Measurements from ENCODE around the gene LST1. TPM values are rescaled to one million over a fixed set of nuclear protein-coding genes. Genes with fewer than 3 reads are reported as not detected.

The LST1 gene
- total RNA-seq, 2 experiments from 2014 or later = 3.0 to 4.2 TPM

DNA sequence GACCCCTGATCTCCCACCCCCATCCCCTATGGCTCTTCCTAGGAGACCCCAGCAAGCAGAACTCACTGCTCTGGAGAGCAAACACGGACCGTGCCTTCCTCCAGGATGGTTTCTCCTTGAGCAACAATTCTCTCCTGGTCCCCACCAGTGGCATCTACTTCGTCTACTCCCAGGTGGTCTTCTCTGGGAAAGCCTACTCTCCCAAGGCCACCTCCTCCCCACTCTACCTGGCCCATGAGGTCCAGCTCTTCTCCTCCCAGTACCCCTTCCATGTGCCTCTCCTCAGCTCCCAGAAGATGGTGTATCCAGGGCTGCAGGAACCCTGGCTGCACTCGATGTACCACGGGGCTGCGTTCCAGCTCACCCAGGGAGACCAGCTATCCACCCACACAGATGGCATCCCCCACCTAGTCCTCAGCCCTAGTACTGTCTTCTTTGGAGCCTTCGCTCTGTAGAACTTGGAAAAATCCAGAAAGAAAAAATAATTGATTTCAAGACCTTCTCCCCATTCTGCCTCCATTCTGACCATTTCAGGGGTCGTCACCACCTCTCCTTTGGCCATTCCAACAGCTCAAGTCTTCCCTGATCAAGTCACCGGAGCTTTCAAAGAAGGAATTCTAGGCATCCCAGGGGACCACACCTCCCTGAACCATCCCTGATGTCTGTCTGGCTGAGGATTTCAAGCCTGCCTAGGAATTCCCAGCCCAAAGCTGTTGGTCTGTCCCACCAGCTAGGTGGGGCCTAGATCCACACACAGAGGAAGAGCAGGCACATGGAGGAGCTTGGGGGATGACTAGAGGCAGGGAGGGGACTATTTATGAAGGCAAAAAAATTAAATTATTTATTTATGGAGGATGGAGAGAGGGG is 12.6 kb upstream of the LST1 start:
- intact Hi-C loops (cut with micrococcal nuclease; ENCODE audit: unreplicated experiment) = no loop called here

DNA sequence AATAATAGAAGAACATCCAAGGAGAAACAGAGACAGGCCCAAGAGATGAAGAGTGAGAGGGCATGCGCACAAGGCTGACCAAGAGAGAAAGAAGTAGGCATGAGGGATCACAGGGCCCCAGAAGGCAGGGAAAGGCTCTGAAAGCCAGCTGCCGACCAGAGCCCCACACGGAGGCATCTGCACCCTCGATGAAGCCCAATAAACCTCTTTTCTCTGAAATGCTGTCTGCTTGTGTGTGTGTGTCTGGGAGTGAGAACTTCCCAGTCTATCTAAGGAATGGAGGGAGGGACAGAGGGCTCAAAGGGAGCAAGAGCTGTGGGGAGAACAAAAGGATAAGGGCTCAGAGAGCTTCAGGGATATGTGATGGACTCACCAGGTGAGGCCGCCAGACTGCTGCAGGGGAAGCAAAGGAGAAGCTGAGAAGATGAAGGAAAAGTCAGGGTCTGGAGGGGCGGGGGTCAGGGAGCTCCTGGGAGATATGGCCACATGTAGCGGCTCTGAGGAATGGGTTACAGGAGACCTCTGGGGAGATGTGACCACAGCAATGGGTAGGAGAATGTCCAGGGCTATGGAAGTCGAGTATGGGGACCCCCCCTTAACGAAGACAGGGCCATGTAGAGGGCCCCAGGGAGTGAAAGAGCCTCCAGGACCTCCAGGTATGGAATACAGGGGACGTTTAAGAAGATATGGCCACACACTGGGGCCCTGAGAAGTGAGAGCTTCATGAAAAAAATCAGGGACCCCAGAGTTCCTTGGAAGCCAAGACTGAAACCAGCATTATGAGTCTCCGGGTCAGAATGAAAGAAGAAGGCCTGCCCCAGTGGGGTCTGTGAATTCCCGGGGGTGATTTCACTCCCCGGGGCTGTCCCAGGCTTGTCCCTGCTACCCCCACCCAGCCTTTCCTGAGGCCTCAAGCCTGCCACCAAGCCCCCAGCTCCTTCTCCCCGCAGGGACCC is 11.7 kb upstream of the LST1 start:
- ChIA-PET CTCF (ENCODE audit: unreplicated experiment) (interaction anchor here (0.6 to 1.3 kb wide), 6 partner anchors 8 to 23 kb away, joined by 3 to 5 read pairs (median 4); partner anchors contain the start of gene NCR3), POLR2A (interaction anchor here (0.6 to 2.1 kb wide), 12 partner anchors 9 to 458 kb away, joined by 3 to 10 read pairs (median 5); partner anchors contain the start of genes DDX39B and LST1)
- H3K27ac ChIP-seq (ENCODE audit: low read depth, low read length, poor library complexity, severe bottlenecking) = peak overlapping the region; percentile 1
- DNase-seq (ENCODE audit: low spot score) = no peak
- H3K4me1 ChIP-seq (ENCODE audit: insufficient read depth, low read length, poor library complexity, severe bottlenecking) = peaks cover 88% of the 10 kb centered on the region
- intact Hi-C loops (cut with micrococcal nuclease; ENCODE audit: unreplicated experiment) = no loop called here
- H3K36me3 ChIP-seq (ENCODE audit: insufficient read depth, low read length) = peaks cover 11% of the 10 kb centered on the region; the same call in 1 of the 2 replicates
- H3K9me2 ChIP-seq (ENCODE audit: insufficient read depth, low read length) = no peaks in the 10 kb centered on the region
- H3K9me3 ChIP-seq (ENCODE audit: low read length) = no peaks in the 10 kb centered on the region
- peak overlapping the region; percentile 57; the same call in 1 of the 2 replicates for H2AFZ ChIP-seq (ENCODE audit: low read length)
- BruUV-seq (replicated peaks) = no TSS peak
- peaks cover 14% of the 10 kb centered on the region; the same call in 1 of the 2 replicates for H3K79me2 ChIP-seq (ENCODE audit: insufficient read depth, low read depth, low read length)
- no peaks in the 10 kb centered on the region for H4K20me1 ChIP-seq (ENCODE audit: insufficient read depth, low read length)
- peak overlapping the region; percentile 69 for H3K4me3 ChIP-seq (ENCODE audit: low read depth, low read length, poor library complexity, severe bottlenecking)
- no peak for TF ChIP-seq EZH2phosphoT487 (IDR thresholded peaks at IDR 0.05; ENCODE audit: borderline replicate concordance, low read depth, low read length)
- TF ChIP-seq, protein P1, sequence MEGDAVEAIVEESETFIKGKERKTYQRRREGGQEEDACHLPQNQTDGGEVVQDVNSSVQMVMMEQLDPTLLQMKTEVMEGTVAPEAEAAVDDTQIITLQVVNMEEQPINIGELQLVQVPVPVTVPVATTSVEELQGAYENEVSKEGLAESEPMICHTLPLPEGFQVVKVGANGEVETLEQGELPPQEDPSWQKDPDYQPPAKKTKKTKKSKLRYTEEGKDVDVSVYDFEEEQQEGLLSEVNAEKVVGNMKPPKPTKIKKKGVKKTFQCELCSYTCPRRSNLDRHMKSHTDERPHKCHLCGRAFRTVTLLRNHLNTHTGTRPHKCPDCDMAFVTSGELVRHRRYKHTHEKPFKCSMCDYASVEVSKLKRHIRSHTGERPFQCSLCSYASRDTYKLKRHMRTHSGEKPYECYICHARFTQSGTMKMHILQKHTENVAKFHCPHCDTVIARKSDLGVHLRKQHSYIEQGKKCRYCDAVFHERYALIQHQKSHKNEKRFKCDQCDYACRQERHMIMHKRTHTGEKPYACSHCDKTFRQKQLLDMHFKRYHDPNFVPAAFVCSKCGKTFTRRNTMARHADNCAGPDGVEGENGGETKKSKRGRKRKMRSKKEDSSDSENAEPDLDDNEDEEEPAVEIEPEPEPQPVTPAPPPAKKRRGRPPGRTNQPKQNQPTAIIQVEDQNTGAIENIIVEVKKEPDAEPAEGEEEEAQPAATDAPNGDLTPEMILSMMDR (conservative IDR thresholded peaks at IDR 0.05; ENCODE audit: low read length) = peak; percentile 64
- H3K4me2 ChIP-seq (ENCODE audit: low read length) = peak overlapping the region; percentile 86

More for the DNA sequence above, 12.6 kb upstream of the LST1 start:
- Histone ChIP-seq H4K20me1 (ENCODE audit: insufficient read depth, low read length) (no peaks in the 10 kb centered on the region), H3K9me2 (ENCODE audit: insufficient read depth, low read length) (no peaks in the 10 kb centered on the region), H2AFZ (ENCODE audit: low read length) (no peak overlapping the region), H3K36me3 (ENCODE audit: insufficient read depth, low read length) (peaks cover 8% of the 10 kb centered on the region; the same call in 1 of the 2 replicates), H3K79me2 (ENCODE audit: insufficient read depth, low read depth, low read length) (peaks cover 14% of the 10 kb centered on the region; the same call in 1 of the 2 replicates), H3K4me2 (ENCODE audit: low read length) (peak overlapping the region; percentile 82; the same call in 1 of the 2 replicates), H3K4me1 (ENCODE audit: insufficient read depth, low read length, poor library complexity, severe bottlenecking) (peaks cover 96% of the 10 kb centered on the region), H3K27ac (ENCODE audit: low read depth, low read length, poor library complexity, severe bottlenecking) (no peak overlapping the region), H3K9me3 (ENCODE audit: low read length) (no peaks in the 10 kb centered on the region), H3K4me3 (ENCODE audit: low read depth, low read length, poor library complexity, severe bottlenecking) (no peak overlapping the region)
- ChIA-PET CTCF (ENCODE audit: unreplicated experiment) (interaction anchor here (0.5 to 1.0 kb wide), 4 partner anchors 11 to 17 kb away, joined by 3 to 4 read pairs (median 3); no protein-coding TSS in a partner anchor), POLR2A (interaction anchor here (0.6 to 2.1 kb wide), 3 partner anchors 11 to 23 kb away, joined by 3 to 10 read pairs (median 3); partner anchors contain the start of gene LST1)
- BruUV-seq (replicated peaks) = no TSS peak
- no peak for TF ChIP-seq EZH2phosphoT487 (IDR thresholded peaks at IDR 0.05; ENCODE audit: borderline replicate concordance, low read depth, low read length)
- TF ChIP-seq, protein P1 (conservative IDR thresholded peaks at IDR 0.05; ENCODE audit: low read length) = no peak
- DNase-seq (ENCODE audit: low spot score) = no peak

Data from OCI-LY7 (cell line).